Eye (tissue), 1 donor: ENCODE data around the gene APOO.
A peak's percentile ranks its signal among the peaks of the same experiment; 100 is the strongest.

Experiments
- DNase-seq: peaks from one replicate; pipeline ENCODE4 v3.0.0-alpha.2; 2015

APOO gene

DNA sequence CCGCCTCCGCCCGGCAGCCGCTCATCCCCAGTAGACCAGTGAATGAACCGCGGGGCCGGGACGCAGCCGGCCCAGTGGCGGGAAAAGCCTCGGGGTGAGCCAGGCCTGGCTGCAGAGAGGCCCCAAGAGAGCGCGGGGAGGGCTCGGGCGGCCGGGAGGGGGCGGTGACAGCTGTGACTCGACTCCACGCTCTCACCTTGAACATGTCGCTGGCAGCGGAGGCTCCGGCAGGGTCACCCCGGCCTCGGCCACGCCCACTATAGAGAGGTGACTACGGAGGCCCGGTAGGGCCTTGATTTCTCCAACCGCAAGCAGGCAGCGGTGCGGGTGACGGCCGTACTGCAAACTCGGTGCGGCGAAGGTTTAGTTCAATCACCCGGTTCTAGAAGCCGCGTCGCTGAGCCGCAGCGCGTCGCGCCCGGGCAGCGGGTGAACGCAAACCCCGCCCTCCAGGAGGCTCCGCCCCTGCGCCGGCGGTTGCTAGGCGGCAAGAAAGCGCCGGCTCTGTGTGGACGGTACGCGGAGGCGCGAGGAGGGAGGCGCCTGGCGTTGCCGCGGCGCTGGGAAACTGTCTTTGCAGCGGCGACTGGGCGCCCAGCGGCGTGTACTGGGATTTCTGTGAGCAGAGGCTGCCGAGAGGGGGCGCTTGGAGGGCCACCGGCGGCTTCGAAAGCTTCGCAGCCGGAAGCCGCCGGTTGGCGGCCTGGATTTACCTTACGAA is at the start of gene APOO, which contains the start of gene CXorf58:
APOO (minus strand) TSS at position 441 of the 721 bp plus-strand sequence; CDS start at position 205, 236 bp downstream.
CXorf58 (plus strand) TSS at position 509 of the 721 bp plus-strand sequence. CDS start 2,297 bp downstream, outside the sequence.
- DNase-seq: peak; percentile 95

DNA sequence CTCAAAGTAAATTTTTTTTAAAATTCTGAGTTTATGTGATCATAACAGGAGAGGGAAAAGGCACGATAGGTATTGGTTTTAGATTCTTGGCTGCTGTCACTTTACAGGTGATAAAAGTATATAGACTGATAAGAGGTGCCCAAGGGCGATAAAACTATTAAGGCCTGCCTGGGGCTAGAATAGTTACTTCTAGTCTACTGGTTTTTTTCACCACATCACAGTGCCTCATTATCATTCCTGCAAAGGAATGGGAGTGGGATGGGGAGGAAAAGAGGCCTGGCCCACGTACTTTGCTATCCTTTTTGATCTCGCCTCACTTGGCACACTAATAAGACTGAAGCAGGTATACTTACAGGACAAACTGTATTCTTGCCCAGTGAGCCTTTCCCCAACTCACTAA is 46.7 kb upstream of the APOO start:
- no peak for DNase-seq

DNA sequence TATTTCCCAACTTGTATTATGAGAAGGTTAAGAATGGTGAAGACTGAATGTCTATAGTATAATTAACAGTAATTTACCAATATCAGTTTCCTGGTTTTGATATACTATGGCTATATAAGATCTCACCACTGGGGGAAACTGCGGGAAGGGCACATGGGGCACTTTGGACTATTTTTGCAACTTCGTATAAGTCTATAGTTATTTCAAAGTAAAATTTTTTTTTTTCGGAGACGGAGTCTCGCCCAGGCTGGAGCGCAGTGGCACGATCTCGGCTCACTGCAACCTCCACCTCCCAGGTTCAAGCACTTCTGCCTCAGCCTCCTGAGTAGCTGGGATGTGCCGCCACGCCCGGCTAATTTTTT is 46.2 kb upstream of the APOO start:
- DNase-seq: no peak

DNA sequence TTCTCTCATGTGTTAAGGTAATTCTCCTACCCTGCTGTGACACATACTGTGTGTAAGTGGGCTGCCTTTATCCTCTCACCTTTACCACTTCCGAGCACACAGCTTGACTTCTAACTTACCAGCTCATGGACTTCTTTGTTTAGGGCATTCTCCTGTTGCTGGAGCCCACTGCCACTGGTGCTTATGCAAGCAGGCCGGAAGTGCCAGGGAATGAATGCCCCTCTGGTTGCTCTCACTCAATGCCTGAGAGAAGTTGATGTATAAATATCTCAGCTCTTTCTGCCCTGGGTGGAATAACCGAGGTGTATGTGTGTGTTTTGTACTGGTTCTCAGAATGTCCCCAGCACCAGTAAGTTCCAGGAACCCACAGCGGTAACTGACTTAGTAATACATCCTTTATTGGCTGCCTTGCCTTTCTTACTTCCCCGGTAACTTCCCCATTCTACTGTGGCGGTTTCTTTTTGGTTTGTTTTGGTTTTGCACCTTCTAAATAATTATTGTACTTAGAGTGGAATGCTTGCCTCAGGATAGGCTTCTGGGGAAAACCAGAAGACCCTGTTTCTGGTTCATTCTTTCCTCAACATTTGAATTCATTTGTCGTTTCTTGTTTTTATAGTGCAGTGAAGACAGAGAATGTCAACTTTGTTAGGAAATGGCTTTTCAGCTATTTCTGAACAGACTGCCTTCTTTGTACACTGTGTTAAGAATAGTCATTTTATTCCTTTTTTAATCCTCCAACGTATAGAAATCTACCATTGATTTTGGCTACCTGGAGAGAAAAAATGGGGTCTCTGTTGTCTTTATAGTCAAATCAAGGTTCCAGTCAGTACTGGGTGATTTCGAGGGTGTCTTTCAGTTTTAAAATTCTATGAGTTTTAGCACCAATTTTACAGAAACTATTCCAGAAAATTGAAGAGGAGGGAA is 45.5 kb upstream of the APOO start:
- peak; percentile 2 for DNase-seq

DNA sequence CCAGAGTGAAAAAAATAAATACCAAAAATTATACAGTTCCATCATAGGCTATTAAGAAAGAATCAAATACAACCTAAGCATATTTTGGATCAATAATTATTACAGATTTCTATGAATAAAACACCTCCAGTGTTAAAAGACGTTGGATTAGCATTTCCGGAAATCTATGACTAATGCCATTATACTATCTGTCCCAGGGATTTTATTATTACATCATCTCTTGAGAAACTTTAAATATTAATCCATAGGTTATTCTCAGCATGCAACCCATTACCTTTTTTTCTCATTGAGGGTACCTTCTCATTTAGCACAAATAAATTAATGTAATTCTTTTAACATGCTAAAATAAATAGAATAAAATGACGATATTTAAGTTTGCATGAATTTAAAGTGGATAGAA is 44.7 kb upstream of the APOO start:
- DNase-seq: no peak

DNA sequence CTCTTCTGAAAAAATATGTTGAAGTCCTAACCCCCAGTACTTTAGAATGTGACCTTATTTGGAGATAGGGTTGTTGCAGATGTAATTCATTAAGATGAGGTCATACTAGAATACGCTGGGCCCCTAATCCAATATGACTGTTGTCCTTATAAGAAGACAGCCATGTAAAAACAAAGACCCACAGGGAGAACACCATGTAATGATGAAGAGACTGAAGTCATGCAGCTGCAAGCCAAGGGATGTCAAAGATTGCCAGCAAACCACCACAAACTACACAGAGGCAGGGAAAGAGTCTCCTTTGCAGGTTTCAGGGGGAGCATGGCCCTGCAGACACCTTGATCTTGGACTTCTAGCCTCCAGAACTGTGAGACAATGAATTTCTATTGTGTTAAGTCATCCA is 37.5 kb upstream of the APOO start:
- peak; percentile 6 for DNase-seq

DNA sequence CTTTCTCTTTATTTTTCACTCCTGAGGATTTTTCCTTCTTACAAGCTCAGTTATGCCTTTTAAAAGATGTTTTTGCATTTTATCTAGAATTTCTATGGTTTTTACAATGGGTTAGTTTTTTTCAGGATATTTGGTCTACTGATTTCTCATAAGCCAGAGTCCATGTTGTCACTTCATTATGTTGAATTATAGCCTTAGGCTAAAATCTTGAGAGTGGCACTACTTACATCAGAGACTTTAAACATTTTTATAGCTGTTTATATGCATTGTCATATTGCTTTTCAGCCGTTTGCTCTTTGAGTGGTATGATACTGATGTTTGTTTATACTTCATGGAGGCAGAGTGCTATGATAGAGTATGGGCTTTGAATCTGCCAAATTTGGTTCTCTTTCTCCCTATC is 36.5 kb upstream of the APOO start:
- peak; percentile 1 for DNase-seq

DNA sequence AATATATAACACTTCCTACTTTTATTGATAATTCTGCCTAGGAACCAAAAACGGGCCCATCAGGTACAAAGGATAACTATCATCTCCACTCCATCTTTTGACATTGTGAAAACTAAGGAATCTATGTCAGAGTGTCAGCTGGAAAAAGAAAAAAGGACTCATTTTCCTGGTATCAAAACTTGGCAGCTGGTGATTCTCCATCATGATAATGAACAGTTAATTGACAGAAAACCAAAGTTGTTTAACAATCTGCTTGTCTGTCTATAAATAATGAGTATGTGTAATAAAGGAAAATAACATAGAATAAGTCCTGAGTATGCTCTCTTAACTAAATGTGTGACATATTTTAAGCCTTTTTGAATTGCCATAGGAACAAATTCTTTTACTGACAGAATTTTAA is 31.5 kb upstream of the APOO start:
- no peak for DNase-seq

DNA sequence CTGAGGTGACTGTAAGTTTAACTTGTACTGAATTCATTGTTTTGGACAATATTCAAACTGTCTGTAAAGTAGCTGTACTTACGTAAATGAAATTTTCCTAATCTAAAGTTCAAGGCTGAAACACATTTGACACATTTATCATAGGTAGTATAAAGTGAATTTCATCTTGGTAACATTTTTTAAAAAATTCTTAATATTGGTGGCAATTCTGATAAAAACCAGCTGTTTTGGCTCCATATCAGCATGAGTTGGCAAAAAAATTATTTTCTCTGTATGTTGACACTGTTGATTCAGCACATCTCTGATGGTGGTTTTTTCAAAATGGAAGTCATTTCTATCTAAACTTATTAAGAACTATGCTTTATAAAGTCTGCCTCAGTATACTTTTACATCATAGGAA is 31.0 kb upstream of the APOO start:
- peak; percentile 33 for DNase-seq

DNA sequence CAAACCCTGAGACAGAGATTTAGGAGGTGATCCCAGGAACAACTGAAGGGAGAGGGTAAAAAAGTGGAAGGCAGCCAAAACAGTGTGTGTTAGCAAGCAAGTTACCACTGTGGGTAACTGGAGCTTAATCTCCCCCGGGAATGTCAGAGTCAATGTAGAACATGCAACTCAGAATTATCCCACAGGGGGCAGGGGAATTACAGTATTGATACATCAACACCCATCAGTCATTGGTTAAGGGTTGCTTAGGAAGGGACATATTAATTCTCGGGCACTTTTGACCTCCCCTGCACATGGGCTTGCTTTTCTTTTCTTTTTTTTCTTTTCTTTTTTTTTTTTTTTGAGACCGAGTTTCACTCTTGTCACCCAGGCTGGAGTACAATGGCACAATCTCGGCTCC is 29.4 kb upstream of the APOO start:
- peak; percentile 4 for DNase-seq

DNA sequence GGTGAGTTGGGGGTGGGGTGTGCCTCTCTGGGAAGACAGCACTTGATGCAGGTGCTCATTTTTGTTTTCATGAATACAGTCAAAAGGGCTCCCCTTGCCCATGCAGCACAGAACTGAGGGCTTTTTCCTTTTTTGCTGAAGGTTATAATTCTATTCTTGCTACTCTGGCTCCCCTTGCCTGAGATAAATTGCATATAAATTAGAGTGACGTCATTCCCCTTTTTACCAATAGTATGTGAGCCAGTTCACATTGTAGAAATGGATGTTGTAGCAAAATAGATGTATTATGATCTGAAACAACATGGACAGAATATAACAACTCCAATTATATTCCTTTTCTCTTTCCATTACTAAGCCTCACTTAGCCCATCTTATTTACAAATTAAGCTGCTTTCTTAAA is 28.4 kb upstream of the APOO start:
- DNase-seq: no peak

DNA sequence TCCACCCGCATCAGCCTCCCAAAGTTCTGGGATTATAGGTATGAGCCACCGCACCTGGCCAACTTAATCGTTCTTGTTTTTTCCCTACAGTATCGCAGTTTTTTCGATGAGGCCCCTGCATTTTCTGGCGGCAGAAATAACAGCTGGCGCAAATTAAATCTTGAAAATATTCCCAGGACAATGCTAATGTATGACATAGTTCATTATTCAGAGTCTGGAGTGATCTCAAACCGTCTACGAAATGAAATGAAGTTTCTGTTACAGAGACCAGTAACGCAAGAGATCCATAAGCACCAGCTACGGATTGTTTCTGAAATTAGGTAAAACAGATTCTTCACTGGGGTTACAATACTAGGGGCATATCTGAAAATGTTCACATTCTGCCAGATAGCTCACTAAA is 27.4 kb upstream of the APOO start:
- peak; percentile 50 for DNase-seq

DNA sequence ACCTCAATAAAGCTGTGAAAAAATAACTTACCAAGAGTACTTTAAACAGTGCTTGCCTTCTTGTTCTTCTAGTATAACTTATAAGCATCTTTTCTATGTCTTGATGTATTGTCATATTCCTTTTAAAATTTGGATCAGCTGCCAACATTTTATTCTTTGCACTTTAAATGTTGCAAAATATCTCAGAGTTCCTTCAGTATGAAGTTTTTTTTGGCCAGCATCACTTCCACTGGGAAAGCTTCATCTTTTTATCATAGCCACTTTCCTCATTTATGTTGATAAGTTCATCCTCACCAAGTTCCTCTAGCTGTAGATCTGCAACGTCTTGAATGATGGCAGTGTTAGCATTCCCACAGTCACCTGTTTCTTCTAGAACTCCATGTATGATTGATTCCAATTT is 24.3 kb upstream of the APOO start:
- DNase-seq: no peak

DNA sequence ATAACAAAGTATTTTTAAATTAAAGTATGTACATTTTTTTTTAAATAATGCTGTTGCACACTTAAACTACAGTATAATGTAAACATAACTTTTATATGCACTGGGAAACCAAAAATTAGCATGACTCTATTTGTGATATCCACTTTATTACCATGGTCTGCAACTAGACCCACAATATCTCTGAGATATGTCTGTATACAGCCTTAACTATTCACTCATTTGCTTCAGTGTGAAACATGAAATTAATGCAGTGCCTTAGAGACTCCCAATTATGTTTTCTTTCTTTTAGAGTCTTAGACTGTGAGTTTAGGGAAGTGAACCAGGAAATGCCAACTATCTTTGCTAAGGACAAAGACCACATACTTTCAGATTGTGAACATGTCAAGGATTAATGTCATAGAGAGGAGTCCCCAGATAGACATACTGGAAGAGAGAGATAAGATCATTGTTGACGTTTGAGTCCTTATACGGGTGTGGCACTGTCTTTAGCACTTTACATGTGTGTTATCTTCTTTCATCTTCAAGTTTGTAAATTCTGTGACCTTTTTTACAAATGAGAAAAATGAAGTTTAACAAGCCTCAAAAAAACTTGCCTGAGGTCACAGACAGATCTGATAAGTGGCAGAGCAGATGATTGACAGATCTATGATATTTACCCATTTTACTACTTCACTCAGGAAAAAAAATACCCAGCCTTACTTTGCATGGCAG is 23.3 kb upstream of the APOO start:
- DNase-seq: no peak

DNA sequence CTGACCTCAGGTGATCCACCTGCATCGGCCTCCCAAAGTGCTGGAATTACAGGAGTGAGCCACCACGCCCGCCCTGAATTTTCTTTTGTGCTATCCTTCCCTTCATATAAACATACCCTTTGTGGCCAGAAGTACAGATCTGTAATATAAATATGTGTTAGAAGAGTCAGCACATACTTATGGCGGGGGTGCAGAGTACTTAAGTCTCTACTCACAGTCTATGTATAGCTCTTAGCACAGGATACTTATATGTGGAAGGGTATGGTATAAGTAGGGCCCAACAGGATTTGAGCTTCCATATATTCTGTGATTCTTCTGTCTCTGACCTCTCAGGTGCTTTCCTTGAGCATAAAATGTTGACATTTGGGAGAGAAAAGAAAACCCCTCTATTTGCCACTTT is 18.3 kb upstream of the APOO start:
- no peak for DNase-seq

DNA sequence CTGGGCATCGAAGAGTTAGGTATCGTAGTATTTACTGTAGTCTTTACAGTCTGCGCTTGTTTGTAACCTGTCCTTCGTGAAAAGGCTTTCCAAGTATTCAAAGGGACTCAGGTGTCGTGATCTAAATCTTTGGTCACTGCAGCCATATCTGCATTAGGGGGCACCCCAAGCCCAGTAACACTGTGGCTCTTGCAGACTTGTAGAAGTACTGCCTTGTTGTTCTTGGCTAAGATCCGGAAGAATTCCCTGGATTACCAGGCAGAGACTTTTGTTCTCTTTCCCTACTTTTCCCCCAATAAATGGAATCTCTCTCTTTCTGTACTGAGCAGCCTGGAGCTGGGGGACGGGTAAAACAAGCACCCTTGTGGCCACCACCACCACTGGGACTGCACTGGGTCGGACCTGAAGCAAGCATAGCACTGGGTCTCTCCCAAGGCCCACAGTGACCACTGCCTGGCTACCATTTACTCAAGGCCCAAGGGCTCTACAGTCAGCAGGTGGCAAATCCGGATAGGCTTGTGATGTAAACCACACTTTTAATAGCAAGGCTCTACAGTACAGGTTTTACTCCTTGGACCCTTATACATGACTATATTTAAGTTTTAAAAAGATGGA is 12.1 kb upstream of the APOO start:
- DNase-seq: no peak

DNA sequence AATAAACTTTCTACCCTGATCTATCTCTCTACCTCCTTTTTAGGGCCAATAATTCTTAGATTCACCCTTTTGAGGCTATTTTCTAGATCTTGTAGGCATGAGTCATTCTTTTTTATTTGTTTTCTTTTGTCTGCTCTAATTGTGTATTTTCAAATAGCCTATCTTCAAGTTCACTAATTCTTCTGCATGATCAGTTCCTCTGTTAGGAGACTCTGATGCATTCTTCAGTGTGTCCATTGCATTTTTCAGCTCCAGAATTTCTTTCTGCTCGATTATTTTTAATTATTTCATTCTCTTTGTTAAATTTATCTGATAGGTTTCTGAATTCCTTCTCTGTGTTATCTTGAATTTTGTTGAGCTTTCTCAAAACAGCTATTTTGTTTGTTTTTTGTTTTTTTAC is 11.4 kb upstream of the APOO start:
- DNase-seq: no peak

DNA sequence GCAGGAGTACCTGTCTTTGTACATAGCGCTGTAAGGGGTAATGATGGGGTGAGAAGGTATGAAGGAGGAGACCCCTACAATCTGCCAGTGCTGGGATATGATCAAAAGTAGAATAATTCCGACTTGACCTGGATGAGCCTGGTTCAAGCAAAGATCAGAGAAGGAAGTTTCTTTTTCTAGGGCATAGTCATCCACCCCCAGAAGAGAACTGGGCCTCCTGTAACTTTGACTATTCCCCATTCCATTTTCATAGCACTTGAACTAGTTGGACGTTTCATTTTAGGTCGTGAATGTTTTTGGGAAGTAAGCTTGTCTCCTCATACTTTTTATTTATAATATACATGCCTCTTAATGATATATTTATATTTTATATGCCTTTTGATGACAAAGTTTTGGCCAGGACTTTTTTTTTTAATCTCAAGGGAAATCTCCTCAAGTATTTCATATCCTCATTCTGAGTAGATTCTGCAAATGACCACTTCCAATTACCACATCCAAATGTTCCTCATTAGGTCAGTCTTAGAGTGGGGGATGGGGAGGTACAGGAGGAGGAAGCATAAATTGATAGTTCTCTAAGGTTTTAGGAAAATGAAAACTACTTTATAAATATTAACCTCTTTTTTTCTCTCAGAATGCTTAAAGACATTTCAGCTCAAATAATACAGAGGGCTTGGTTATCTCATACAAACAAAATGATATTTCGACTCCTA is 3.5 kb upstream of the APOO start:
- DNase-seq: no peak

DNA sequence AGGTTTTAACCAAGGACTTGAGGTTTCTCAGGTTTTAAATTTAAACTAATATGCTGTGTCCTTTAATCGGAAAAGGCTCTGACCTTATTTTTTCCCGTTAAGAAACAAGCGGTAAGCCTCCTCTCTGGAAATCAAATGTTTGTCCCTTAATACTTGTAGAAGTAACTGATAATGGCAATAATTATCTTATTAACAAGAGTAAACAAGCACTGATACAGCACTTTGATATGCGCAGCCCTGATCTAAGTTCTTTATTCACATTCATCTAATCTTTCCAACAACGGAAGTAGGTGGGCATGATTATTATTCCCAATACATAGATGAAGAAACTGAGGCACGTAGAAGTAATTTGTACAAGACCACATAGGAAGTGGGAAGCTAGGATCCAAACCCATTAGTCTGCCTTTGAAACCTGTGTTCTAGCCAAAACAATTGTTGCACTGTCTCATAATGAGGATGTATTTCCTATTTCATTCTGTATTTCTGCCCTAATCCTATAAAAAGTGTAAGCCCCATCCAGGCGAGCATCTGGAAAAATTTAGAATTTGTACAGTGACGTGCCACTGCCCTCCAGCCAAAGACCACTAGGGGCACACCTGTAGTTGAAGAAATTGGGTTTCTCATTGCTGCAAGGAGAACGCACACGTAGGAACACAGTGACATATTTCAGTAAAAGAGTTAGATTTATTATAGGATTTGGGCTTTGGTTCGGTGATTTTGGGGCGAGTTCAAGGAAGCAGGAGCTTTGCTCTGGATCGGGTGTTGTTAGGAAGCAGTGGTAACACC is 674 bp upstream of the APOO start:
- peak; percentile 51 for DNase-seq

DNA sequence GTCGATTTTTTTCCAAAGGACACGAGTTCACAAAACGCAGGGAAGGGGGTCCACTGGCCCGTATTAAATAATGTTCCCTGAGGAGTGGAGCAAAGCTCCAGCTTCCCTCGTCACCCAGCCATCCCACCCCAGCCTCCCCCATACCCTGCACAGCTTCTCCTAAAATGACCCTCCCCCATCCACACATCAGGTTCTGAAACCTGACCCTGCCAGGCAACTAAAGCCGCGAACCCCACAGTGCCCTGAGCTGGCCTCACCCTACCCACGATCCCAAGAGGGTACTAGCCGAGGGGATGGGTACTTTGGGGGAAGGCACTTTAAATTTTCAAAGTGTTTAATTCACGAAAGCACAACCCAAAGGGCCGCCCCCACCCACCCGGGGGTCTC is 634 bp downstream of the APOO start:
- DNase-seq: no peak

DNA sequence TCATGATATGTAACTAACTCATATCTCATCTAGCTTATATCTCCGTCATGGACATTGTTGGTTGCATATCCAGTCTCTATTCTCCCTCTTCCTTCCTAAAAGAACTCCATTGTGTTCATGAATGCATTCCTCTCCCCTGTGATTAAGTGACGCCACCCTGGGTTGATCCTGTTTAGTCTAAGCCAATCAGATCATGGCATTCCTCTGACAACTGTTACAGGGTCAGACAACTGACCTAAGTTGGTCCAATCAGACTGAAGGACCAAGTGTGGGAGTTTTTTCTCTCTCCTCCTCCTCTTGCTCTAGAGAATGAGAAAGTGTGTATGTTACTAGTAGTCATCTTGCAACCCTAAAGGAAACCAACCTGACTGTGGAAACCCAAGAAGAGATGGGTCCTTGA is 3.6 kb downstream of the APOO start:
- no peak for DNase-seq

DNA sequence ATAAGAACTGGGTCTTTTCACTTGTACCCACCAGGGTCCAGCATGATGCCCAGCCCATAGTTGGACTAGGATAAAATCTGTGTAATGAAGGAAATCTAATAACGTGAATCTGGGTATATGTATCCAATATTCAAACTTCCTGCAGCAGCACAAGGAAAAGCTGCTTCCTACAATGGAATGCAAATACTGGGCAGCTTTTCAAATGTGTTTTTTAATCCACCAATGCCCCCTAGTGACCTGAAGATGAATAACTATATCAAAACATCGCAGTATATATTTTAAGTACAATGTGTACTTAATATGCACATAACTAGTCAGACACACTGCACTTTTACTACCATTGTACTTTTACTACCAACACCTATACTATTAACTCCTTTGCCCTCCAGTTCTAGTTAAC is 5.3 kb downstream of the APOO start:
- peak; percentile 79 for DNase-seq
